ENCODE measurements around the gene SPI1.

SPI1 gene

DNA sequence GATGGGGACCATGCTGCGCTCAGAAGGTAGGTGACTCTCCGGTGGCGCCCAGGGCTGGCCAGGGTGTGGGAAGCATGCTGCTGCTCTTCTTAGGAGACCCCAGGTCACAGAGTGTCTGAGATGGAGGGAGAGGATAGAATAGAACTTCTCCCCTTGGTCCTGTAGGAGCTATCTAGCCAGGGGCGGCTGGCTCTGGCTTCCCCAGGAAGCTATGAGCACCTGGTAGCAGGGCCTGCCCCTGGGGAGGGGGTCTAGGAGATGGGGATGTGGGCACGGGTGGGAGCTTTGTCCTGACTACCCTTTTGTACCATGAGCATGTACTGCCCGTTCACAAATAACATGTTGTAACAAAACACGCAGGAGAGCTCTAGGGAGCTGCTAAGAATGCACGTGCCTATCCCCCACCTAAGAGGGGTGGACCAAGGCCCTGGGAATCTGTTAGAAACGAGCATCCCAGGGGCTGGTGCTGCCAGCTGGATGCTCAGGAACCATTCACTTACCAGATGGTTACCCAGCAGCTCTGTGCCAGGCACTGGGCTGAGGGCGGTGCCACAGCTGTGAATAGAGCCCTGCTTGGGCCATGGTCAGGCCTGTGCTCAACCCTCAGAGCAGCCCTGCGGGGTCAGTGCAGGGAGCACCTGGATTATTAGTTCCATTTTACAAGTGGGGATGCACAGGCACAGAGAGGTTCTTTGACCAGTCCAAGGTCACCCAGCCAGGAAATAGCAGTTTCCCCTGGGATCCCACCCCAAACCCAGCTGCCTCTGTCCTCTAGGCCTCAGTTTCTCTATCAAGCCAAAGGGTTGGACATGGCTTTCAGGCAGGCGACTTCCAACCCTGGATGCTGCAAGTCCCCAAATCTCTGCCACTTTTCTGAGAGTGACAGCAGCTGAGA, 32.3 kb upstream of the SPI1 start:
- Histone ChIP-seq H3K4me1 (peaks cover 13% of the 10 kb centered on the region), H3K27me3 (ENCODE audit: low read depth) (no peaks in the 10 kb centered on the region), H3K36me3 (replicated peaks) (peaks cover 39% of the 10 kb centered on the region), H3K4me3 (no peak overlapping the region), H3K9me3 (no peaks in the 10 kb centered on the region)
- DNase-seq (ENCODE audit: low spot score in 2 of 2), result no peak
- in situ Hi-C loops (cut with MboI; ENCODE audit: low sequenced_read_pairs), result no loop called here

DNA sequence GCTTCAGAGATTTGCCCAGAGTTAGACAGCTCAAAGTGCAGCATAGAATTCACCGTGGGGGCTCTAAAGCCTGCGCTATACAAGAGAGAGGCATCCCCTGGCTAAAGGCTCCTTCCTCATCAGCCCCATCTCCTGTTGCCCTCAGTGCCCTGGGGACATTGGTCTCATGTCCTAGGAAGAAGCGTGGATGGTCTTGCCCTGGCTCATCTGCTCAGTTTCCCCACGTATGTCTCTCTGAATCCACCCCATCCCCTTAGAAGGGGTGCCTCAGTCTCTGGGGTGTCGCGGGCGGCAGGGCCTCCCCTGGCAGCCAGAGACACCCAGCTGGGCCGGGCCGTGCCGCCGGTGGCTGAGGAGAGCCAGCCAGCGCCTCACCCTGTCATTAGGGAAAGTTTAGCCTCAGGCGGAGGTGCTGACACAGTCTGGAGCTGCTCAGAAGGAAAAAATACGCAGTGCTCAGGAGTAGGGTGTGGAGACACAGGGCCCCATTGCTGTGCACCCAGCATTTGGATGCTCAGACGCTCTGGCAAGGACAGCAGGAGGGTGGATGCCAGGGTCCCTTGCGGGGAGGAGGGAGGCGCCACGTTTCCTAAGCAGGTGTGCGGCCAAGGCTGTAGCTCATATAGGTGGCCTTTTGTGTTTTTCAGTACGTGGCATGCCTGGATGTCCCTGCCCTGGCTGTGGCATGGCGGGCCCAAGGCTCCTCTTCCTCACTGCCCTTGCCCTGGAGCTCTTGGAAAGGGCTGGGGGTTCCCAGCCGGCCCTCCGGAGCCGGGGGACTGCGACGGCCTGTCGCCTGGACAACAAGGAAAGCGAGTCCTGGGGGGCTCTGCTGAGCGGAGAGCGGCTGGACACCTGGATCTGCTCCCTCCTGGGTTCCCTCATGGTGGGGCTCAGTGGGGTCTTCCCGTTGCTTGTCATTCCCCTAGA, 31.4 kb upstream of the SPI1 start:
- no peaks in the 10 kb centered on the region for H3K9me3 ChIP-seq
- peak overlapping the region; percentile 83 for H3K4me3 ChIP-seq
- H3K27me3 ChIP-seq (ENCODE audit: low read depth), result no peaks in the 10 kb centered on the region
- in situ Hi-C loops (cut with MboI; ENCODE audit: low sequenced_read_pairs), result no loop called here
- no peak for DNase-seq (ENCODE audit: low spot score in 2 of 2)
- peaks cover 13% of the 10 kb centered on the region for H3K4me1 ChIP-seq
- H3K36me3 ChIP-seq (replicated peaks), result peaks cover 30% of the 10 kb centered on the region

DNA sequence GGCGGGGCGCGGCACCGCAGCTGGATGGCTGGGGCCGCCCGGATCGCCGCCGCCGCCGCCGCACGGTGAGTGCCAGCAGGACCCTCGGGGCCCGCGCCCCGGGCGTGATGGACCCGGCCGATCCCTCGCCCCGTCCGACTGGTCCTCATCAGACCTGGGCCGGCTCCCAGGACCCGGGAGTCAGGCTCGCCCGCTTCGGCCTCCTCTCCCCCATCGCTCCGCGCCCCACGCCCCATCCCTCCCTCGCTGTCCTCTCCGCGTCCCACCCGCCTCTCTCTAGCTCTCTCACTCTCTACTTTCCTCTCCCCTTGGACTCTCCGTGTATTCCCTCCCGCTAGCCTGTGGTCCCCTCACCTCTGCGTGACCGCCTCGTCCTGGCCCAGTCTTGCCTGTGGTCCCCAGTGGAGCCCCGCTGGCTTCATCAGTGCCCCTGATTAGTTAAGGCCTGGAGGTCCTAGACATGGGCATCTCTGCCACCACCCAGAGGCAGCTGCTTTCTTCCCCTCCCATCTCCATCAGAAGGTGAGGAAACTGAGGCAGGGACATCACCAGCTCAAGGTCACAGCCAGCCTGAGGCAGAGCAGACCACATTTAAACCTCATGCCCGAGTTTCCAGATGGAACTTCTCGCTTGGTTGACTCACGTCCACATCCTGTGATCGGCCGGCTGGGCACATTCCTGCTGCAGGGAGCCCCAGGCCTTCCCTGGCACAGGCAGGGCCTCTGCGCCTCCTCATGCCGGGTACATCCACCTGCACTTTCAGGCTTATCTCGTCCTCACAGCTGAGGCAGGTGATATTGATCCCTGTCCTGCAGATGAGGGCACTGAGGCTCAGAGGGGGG, 30.5 kb upstream of the SPI1 start:
- H3K27me3 ChIP-seq (ENCODE audit: low read depth), result no peaks in the 10 kb centered on the region
- in situ Hi-C loops (cut with MboI; ENCODE audit: low sequenced_read_pairs), result no loop called here
- H3K36me3 ChIP-seq (replicated peaks), result peaks cover 22% of the 10 kb centered on the region
- no peaks in the 10 kb centered on the region for H3K9me3 ChIP-seq
- peak overlapping the region; percentile 83 for H3K4me3 ChIP-seq
- DNase-seq (ENCODE audit: low spot score in 2 of 2), result peak in 1 of 2 experiments; percentile 31
- peaks cover 13% of the 10 kb centered on the region for H3K4me1 ChIP-seq

DNA sequence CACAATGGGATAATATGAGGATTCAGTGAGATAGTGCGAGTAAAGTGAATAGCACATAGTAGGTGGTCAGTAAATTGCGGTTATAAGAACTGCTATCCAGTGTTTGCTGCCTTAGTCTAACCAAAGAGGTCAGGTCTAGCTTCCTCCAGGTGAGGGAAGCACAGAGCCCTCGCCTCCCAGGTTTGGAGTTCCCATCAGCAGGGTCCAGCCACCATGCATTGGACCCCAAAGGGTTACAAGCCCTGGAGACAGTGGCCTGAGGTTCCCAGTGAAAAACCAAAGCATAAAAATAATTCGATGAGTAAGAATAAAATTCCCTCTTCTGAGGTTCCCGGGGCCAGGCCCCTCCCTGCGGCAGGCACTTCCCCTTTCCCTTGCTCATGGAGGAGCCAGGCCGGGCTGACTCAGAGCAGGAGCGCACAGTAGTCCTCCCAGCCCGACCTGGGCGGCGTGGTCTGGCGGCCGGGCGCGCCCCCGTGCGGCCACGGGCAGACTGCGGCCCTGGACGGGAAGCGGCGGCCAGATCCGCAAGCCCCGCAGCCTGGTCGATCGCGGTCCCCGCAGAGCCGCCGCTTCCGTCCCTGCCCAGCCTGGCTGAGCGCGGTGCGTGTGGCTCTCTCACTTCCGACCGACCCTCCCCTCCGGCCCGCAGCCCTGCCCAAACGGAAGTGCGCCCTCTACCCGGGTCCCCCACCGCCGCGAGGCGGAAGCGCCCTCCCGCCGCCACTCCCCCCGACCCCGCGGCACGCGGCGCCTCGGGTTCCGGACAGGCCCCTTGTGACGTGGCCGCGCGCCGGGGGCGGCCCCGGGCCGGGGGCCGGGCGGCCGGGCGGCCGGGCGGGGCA, 29.6 kb upstream of the SPI1 start, which contains the start of gene SLC39A13:
TSS of gene SLC39A13 (plus strand) at position 845 of the 845 bp plus-strand sequence. CDS start 1,505 bp downstream, outside the sequence.
- in situ Hi-C loops (cut with MboI; ENCODE audit: low sequenced_read_pairs), result no loop called here
- Histone ChIP-seq H3K36me3 (replicated peaks) (peaks cover 16% of the 10 kb centered on the region), H3K9me3 (no peaks in the 10 kb centered on the region), H3K4me1 (peaks cover 13% of the 10 kb centered on the region), H3K4me3 (peak within 1 kb of the TSS; percentile 83), H3K27me3 (ENCODE audit: low read depth) (no peaks in the 10 kb centered on the region)
- peak; percentile 87 to 96 for DNase-seq (ENCODE audit: low spot score in 2 of 2)

DNA sequence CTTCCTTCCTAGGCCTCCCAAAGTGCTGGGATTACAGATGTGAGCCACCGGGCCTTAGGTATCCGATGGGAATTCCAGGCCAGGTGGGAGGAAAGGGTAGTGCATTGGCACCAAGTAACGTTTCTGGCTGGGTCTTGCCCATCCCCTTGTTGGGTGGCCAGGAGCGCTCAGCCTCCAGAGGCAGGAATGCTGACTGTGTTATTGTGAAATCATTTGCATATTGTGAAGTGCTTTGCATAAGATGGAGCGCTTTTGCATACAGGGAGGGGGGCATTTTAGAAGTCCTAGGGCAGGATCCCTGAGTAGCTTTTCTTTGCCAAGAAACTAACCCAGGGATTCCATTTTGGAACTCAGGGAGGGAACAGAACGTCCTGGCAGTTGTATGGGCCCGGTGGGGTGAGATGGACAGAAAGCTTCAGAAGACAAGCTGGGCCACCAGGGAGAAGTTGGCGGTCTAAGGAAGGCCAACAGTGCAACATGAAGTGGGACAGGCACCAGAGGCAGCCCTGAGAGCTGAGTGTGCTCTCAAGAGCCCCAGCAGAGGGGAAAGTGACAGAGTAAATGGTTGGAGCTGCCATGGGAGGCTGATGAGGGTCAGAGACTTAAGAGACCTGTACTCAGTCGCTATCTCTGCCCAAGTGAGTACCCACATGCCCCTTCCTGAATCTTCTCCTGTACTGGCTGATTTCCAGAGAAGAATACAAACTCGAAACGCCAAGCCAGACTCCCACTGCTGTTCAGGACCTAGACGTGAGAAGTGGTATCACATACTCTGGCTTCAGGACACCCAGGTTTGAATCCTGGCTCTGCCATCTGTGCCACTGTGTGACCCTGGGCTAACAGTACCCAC, 28.8 kb upstream of the SPI1 start:
- H3K4me3 ChIP-seq, result peak overlapping the region; percentile 52
- H3K36me3 ChIP-seq (replicated peaks), result peaks cover 14% of the 10 kb centered on the region
- no peaks in the 10 kb centered on the region for H3K9me3 ChIP-seq
- DNase-seq (ENCODE audit: low spot score in 2 of 2), result no peak
- peaks cover 13% of the 10 kb centered on the region for H3K4me1 ChIP-seq
- in situ Hi-C loops (cut with MboI; ENCODE audit: low sequenced_read_pairs), result no loop called here
- no peaks in the 10 kb centered on the region for H3K27me3 ChIP-seq (ENCODE audit: low read depth)

DNA sequence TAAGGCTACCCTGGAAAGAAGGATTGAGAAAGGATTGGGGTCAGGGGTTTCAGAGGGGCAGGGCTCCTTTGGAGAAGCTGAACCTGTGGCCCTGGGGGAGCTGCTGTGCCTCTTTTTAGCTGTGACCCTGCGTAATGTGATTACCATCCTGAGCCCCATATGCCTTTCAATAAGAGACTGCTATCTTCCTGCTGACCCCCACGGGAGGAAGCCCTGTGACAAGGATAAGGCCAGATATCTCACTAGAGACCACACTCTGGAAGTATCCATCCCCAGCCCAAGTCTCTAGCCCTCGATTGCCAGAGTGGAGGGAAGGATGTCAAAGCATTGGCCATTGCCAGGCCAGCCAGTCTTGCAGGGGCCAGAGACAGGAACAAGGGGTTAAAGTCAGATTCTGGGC, 25.2 kb upstream of the SPI1 start:
- DNase-seq (ENCODE audit: low spot score in 2 of 2), result no peak
- Histone ChIP-seq H3K27me3 (ENCODE audit: low read depth) (no peaks in the 10 kb centered on the region), H3K9me3 (no peaks in the 10 kb centered on the region), H3K36me3 (replicated peaks) (no peaks in the 10 kb centered on the region), H3K4me1 (peaks cover 13% of the 10 kb centered on the region), H3K4me3 (no peak overlapping the region)
- in situ Hi-C loops (cut with MboI; ENCODE audit: low sequenced_read_pairs), result no loop called here

DNA sequence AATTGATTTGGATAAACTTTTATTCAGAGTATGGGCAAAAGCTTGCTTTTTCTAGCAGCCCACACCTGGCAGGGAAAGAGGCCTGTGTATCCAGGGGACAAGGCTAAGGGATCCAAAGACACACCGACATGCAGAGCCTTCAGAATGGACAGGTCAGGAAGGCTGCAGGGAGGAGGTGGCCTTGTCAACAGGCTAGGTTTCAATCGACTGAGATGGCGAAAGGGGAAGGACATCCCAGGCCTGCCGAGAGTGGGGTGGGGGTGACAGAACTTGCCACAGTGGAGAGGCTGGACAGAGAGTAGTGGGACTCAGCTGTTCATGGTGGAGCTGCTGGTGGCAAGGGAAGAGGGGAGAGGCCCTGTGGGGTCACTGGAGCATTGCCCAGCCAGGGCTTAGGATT, 24.8 kb upstream of the SPI1 start:
- in situ Hi-C loops (cut with MboI; ENCODE audit: low sequenced_read_pairs), result no loop called here
- H3K27me3 ChIP-seq (ENCODE audit: low read depth), result no peaks in the 10 kb centered on the region
- peaks cover 13% of the 10 kb centered on the region for H3K4me1 ChIP-seq
- DNase-seq (ENCODE audit: low spot score in 2 of 2), result no peak
- no peaks in the 10 kb centered on the region for H3K36me3 ChIP-seq (replicated peaks)
- H3K4me3 ChIP-seq, result no peak overlapping the region
- no peaks in the 10 kb centered on the region for H3K9me3 ChIP-seq

DNA sequence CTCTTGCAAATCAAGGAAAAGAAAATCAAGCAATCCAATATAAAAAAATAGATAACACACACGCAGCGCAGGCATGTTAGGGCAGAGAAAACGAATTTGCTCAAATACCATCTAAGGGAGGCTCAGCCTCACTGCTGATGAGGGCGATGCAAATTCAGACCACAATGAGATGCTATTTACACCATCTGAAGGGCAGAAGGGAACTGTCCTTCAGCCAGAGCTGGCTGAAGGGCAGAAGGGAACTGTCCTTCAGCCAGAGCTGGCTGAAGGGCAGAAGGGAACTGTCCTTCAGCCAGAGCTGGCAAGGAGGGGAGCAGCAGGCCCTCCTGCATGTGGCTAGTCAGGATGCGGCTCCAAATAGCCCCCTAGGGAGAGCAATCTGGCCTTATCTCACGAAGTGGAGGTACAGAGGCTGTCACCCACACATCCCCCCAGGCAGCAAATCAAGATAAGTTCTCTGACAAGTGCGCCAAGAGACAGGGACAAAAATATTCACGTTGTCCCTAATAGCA, 22.5 kb upstream of the SPI1 start:
- in situ Hi-C loops (cut with MboI; ENCODE audit: low sequenced_read_pairs), result no loop called here
- no peaks in the 10 kb centered on the region for H3K9me3 ChIP-seq
- H3K4me3 ChIP-seq, result no peak overlapping the region
- no peaks in the 10 kb centered on the region for H3K27me3 ChIP-seq (ENCODE audit: low read depth)
- peaks cover 6% of the 10 kb centered on the region for H3K4me1 ChIP-seq
- H3K36me3 ChIP-seq (replicated peaks), result no peaks in the 10 kb centered on the region
- no peak for DNase-seq (ENCODE audit: low spot score in 2 of 2)

DNA sequence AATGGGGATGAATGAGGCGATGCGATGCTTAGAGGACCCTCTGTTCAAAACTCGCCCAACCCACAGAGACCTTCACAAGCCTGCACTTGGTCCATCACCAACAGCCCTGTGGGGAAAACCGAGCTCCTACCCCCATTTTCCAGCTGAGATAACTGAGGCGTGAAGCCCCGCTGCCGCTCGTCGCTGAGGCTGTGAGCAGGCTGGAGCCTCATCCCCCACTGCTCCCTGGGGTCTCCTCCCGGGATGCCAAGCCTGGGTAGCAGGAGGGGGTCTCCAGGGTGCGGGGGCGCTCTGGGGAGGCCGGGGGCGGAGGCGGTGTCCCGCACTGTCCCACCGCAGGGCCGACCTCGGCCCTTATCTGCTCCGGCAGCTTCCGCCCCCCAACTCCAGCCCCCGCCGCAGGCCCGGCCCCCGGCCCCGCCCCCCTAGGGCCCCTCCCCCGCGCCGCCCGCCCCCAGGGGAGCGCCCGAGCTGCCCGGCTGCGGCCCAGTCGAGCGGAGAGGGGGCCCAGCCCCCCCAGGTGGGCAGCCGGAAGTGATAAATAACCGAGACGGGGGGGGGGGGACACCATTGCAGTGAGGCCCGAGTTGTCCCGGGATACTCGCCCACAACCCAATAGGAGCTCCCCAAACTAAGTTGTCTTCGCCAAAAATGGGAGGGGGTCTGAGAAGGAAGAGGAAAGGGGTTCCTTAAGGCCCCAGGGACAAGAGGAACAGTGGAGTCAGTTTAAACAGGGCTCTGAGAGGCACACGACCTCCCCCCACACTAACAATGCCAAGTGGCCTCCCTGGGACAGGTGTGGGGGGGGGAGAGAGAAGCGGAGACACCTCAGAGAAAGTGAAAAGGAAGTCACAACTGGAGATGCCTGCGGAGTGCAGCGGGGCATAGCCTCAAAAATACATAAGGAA, 21.8 kb upstream of the SPI1 start:
- peak in 1 of 2 experiments; percentile 52 for DNase-seq (ENCODE audit: low spot score in 2 of 2)
- Histone ChIP-seq H3K36me3 (replicated peaks) (no peaks in the 10 kb centered on the region), H3K4me3 (peak overlapping the region; percentile 31), H3K4me1 (peaks cover 6% of the 10 kb centered on the region), H3K27me3 (ENCODE audit: low read depth) (no peaks in the 10 kb centered on the region), H3K9me3 (no peaks in the 10 kb centered on the region)
- in situ Hi-C loops (cut with MboI; ENCODE audit: low sequenced_read_pairs), result no loop called here

DNA sequence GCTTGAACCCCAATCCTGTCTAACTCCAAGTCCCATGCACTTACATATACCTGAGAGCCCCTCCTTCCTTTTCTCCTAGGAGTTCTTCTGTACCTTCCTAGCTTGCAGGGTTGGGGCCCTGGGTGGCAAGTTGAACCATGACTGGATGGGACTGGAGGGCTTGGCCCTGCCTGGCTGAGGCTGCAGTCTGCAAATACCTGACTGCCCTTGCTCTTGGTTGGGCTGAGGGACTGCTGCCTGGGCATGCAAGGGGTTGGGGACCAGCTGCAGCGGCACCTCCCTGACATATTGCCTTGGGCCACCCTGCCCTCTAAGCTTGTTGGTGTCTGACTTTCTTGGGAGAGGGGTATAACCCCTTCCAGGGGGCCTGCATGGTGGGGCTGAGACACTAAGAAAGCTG, 20.2 kb upstream of the SPI1 start:
- no peaks in the 10 kb centered on the region for H3K9me3 ChIP-seq
- peaks cover 6% of the 10 kb centered on the region for H3K4me1 ChIP-seq
- H3K36me3 ChIP-seq (replicated peaks), result no peaks in the 10 kb centered on the region
- H3K27me3 ChIP-seq (ENCODE audit: low read depth), result no peaks in the 10 kb centered on the region
- in situ Hi-C loops (cut with MboI; ENCODE audit: low sequenced_read_pairs), result no loop called here
- no peak for DNase-seq (ENCODE audit: low spot score in 2 of 2)
- no peak overlapping the region for H3K4me3 ChIP-seq

DNA sequence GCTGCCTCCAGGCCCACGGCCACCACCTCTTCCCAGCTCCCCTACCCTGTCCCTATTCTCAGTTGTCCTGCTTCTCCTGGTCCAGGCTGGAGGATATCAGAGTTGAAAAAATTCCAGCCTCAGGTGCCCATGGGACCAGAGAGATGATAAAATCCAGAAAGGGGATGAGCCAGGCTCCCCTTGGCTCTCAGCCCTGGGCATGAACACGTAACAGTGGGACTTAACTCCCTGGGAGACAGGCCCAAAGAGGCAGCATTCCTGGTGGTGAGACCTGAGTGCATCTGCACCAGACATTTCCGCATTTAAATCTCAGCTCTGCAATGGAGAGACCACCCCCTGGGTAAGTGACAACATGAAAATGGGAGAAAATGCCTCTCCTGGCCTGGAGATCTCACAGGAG, 19.7 kb upstream of the SPI1 start:
- peaks cover 6% of the 10 kb centered on the region for H3K4me1 ChIP-seq

More for the DNA sequence above, 19.7 kb upstream of the SPI1 start:
- H3K27me3 ChIP-seq (ENCODE audit: low read depth), result no peaks in the 10 kb centered on the region
- in situ Hi-C loops (cut with MboI; ENCODE audit: low sequenced_read_pairs), result no loop called here
- H3K9me3 ChIP-seq, result no peaks in the 10 kb centered on the region
- no peak for DNase-seq (ENCODE audit: low spot score in 2 of 2)
- no peak overlapping the region for H3K4me3 ChIP-seq
- no peaks in the 10 kb centered on the region for H3K36me3 ChIP-seq (replicated peaks)

Data from HAP-1 (cell line).